GM12878 (cell line): ENCODE data around the gene SVBP. TPM values are rescaled to one million over a fixed set of nuclear protein-coding genes. Genes with fewer than 3 reads are reported as not detected.

Experiments
- ASH2L ChIP-seq: fragments of 300-600, 200-600 bp; sonication (generic); IDR thresholded peaks from 2 replicates; pipeline ENCODE4 v1.6.1; 2017; ENCODE audit warnings: low read depth, mild to moderate bottlenecking, borderline replicate concordance
- ATF3 ChIP-seq: IDR thresholded peaks from 2 replicates; pipeline ENCODE4 v1.6.1; 2011; ENCODE audit warnings: low read depth, mild to moderate bottlenecking, low read length, moderate library complexity, borderline replicate concordance; ENCODE audit errors: extremely low read depth
- CEBPB ChIP-seq, 2 experiments: fragments of 150-350 bp in 1 of 2; IDR thresholded peaks; 2 replicates each; pipeline ENCODE4 v1.6.1; 2012 to 2014; ENCODE audit warnings: low read depth in 2 of 2, low read length in 2 of 2, borderline replicate concordance in 1 of 2, inconsistent platforms in 1 of 2
- FOS ChIP-seq: IDR thresholded peaks from 3 replicates; pipeline ENCODE4 v1.6.1; 2011; ENCODE audit warnings: borderline replicate concordance; ENCODE audit not compliant: insufficient read length; ENCODE audit errors: extremely low read depth
- HSF1 ChIP-seq: fragments of 150-350 bp; IDR thresholded peaks from 2 replicates; pipeline ENCODE4 v1.6.1; 2014; ENCODE audit warnings: mild to moderate bottlenecking, low read depth, low read length
- RB1 ChIP-seq: fragments of 450-650 bp; formaldehyde crosslinking; IDR thresholded peaks from 2 replicates; pipeline ENCODE4 v1.6.1; 2017; ENCODE audit warnings: mild to moderate bottlenecking, borderline replicate concordance
- SPI1 ChIP-seq: IDR thresholded peaks from 2 replicates; pipeline ENCODE4 v1.6.1; 2011; ENCODE audit warnings: low read depth, mild to moderate bottlenecking, low read length, moderate library complexity, borderline replicate concordance; ENCODE audit not compliant: insufficient read depth
- polyA plus RNA-seq, 11 experiments: library from polyadenylated mRNA; depleted of rRNA in 4 of 11; unstranded in 6 of 11; stranded (reverse) in 5 of 11; fragments of >200 nt; fragmentation: Nextera tagmentation in 4 of 11; fragmentation: Illumina TruSeq in 1 of 11; extraction: Ambion mirVana in 4 of 11; extraction: Trizol in 1 of 11; gene quantifications; 1 replicate in 1 of 11; 2 replicates in 10 of 11; pipeline versions ENCODE4 v1.2.1 to v1.2.3, GENCODE V29; 2011 to 2016; ENCODE audit warnings: inconsistent platforms in 2 of 11, missing spikeins in 2 of 11, low read depth in 1 of 11
- total RNA-seq, 4 experiments: library from RNA; depleted of rRNA in 3 of 4; stranded (reverse); fragments of >200 nt in 3 of 4; fragmentation: Illumina TruSeq in 1 of 4; extraction: Trizol in 1 of 4; gene quantifications; 2 replicates each; pipeline versions ENCODE4 v1.2.1 to v1.2.3, GENCODE V29; 2013 to 2021
- TF ChIP-seq, protein P1 (sequence below): fragments of 450-650 bp; IDR thresholded peaks from 2 replicates; pipeline ENCODE4 v1.6.1; 2016; ENCODE audit warnings: mild to moderate bottlenecking
- TF ChIP-seq, protein P2 (sequence below): IDR thresholded peaks from 2 replicates; pipeline ENCODE4 v1.6.1; 2012; ENCODE audit warnings: low read depth, low read length, improper control_type of control experiment
- TF ChIP-seq, protein P3 (sequence below): fragments of 450-650 bp; conservative IDR thresholded peaks from 2 replicates; pipeline ENCODE4 v1.6.1; 2017; ENCODE audit warnings: mild to moderate bottlenecking, moderate library complexity

SVBP gene
- total and polyA plus RNA-seq, 10 of the 15 experiments (the other 5 are each of a cell fraction or from before 2014, with no cell fraction given): 12.6 to 29.5 (median 19.8) TPM

DNA sequence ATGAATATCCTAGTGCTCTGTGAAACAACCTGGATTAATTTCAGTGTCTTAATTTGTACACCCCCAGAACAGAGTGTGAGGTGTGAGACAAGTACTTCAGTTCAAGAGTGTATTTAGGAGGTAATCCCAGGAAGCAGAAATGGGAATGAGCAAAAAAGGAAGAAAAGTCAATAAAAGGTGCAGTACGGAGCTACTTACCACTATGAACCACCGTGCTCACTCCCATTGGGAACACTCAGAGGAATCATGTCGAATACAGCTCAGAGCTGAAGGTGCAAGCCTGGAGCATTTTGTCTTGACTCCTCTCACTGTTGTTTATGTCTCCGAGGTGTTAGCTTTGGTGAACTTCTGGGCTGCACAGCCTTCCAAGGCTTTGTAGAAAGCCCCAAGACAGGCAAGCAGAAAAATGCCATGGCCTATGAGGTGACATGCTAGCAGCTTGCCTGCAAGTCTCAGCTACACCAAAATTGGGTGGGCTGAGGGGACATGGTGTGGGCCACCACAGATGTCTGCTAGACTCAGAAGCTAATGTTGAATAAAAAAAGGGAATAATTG is 7.4 kb upstream of the SVBP start (continued):
- TF ChIP-seq HSF1 (no peak), ATF3 (no peak), FOS (no peak), ASH2L (no peak), SPI1 (no peak), RB1 (no peak), CEBPB (IDR thresholded peaks at IDR 0.05; ENCODE audit: borderline replicate concordance in 1 of 2, low read depth in 2 of 2, low read length in 2 of 2) (no peak)
- TF ChIP-seq, protein P1, sequence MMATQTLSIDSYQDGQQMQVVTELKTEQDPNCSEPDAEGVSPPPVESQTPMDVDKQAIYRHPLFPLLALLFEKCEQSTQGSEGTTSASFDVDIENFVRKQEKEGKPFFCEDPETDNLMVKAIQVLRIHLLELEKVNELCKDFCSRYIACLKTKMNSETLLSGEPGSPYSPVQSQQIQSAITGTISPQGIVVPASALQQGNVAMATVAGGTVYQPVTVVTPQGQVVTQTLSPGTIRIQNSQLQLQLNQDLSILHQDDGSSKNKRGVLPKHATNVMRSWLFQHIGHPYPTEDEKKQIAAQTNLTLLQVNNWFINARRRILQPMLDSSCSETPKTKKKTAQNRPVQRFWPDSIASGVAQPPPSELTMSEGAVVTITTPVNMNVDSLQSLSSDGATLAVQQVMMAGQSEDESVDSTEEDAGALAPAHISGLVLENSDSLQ: no peak
- TF ChIP-seq, protein P2, sequence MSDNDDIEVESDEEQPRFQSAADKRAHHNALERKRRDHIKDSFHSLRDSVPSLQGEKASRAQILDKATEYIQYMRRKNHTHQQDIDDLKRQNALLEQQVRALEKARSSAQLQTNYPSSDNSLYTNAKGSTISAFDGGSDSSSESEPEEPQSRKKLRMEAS: no peak
- TF ChIP-seq, protein P3, sequence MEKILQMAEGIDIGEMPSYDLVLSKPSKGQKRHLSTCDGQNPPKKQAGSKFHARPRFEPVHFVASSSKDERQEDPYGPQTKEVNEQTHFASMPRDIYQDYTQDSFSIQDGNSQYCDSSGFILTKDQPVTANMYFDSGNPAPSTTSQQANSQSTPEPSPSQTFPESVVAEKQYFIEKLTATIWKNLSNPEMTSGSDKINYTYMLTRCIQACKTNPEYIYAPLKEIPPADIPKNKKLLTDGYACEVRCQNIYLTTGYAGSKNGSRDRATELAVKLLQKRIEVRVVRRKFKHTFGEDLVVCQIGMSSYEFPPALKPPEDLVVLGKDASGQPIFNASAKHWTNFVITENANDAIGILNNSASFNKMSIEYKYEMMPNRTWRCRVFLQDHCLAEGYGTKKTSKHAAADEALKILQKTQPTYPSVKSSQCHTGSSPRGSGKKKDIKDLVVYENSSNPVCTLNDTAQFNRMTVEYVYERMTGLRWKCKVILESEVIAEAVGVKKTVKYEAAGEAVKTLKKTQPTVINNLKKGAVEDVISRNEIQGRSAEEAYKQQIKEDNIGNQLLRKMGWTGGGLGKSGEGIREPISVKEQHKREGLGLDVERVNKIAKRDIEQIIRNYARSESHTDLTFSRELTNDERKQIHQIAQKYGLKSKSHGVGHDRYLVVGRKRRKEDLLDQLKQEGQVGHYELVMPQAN: no peak
